HL-60 (cell line): Measurements from ENCODE around the gene AFF4.
"Not testable (repeated sequence)": the region's sequence is repeated elsewhere in the genome, so short reads cannot be mapped to it uniquely, and the experiment has no call there.

ENCODE experiments used
- DNase-seq, 2 experiments: peaks; one replicate each; pipeline ENCODE4 v3.0.0-alpha.2; 2010 to 2020; ENCODE audit warnings: low read depth in 1 of 2, low spot score in 1 of 2
- H3K27ac ChIP-seq: fragments of 250-450 bp; sonication (Bioruptor Pico); replicated peaks from 2 replicates; pipeline ENCODE4 v1.5.1; 2020; ENCODE audit warnings: mild to moderate bottlenecking, moderate library complexity
- H3K27me3 ChIP-seq: fragments of 250-450 bp; sonication (Bioruptor Pico); 2 replicates; pipeline ENCODE4 v1.5.1; 2021; ENCODE audit warnings: mild to moderate bottlenecking, moderate library complexity; ENCODE audit not compliant: insufficient read depth, poor library complexity, severe bottlenecking
- H3K4me3 ChIP-seq: replicated peaks from 2 replicates; pipeline ENCODE4 v1.5.1; 2011; ENCODE audit warnings: mild to moderate bottlenecking, control low read depth, low read length; ENCODE audit not compliant: insufficient read depth
- GABPA ChIP-seq: IDR thresholded peaks from 2 replicates; pipeline ENCODE4 v1.6.1; 2012; ENCODE audit warnings: low read depth
- POLR2AphosphoS5 ChIP-seq: IDR thresholded peaks from 2 replicates; pipeline ENCODE4 v1.6.1; 2012; ENCODE audit warnings: low read depth
- SPI1 ChIP-seq: IDR thresholded peaks from 2 replicates; pipeline ENCODE4 v1.6.1; 2012; ENCODE audit warnings: low read depth, mild to moderate bottlenecking, borderline replicate concordance
- TF ChIP-seq, protein P1 (sequence below): IDR thresholded peaks from one replicate; pipeline ENCODE4 v1.5.1; 2011; ENCODE audit warnings: low read length, control low read depth, inconsistent platforms; ENCODE audit not compliant: insufficient read depth
- TF ChIP-seq, protein P2 (sequence below): IDR thresholded peaks from 2 replicates; pipeline ENCODE4 v1.6.1; 2012; ENCODE audit warnings: low read depth; ENCODE audit not compliant: insufficient replicate concordance

AFF4 gene

DNA sequence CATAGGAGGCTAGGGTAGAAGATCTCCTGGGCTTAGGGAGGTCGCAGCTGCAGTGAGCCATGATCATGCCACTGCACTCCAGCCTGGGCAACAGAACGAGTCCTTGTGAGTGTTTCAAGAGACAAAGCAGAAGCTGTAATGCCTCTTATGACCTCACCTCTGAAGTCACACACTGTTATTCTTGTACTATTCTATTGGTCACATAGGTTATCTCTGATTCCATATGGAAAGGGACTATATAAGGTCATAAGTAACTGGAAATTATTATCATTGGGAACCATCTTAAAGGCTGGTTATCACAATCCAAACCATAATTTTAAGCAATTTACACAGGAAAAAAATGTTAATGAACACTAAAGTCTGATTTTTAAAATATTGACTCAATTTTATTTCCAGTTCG is 17.9 kb upstream of the AFF4 start:
- DNase-seq, result no peak
- H3K4me3 ChIP-seq, result no peak overlapping the region
- no peaks in the 10 kb centered on the region for H3K27me3 ChIP-seq
- H3K27ac ChIP-seq, result no peak overlapping the region
- TF ChIP-seq, protein P1, sequence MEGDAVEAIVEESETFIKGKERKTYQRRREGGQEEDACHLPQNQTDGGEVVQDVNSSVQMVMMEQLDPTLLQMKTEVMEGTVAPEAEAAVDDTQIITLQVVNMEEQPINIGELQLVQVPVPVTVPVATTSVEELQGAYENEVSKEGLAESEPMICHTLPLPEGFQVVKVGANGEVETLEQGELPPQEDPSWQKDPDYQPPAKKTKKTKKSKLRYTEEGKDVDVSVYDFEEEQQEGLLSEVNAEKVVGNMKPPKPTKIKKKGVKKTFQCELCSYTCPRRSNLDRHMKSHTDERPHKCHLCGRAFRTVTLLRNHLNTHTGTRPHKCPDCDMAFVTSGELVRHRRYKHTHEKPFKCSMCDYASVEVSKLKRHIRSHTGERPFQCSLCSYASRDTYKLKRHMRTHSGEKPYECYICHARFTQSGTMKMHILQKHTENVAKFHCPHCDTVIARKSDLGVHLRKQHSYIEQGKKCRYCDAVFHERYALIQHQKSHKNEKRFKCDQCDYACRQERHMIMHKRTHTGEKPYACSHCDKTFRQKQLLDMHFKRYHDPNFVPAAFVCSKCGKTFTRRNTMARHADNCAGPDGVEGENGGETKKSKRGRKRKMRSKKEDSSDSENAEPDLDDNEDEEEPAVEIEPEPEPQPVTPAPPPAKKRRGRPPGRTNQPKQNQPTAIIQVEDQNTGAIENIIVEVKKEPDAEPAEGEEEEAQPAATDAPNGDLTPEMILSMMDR, result no peak
- TF ChIP-seq SPI1, result no peak
- no peak for TF ChIP-seq POLR2AphosphoS5
- no peak for TF ChIP-seq GABPA
- TF ChIP-seq, protein P2, sequence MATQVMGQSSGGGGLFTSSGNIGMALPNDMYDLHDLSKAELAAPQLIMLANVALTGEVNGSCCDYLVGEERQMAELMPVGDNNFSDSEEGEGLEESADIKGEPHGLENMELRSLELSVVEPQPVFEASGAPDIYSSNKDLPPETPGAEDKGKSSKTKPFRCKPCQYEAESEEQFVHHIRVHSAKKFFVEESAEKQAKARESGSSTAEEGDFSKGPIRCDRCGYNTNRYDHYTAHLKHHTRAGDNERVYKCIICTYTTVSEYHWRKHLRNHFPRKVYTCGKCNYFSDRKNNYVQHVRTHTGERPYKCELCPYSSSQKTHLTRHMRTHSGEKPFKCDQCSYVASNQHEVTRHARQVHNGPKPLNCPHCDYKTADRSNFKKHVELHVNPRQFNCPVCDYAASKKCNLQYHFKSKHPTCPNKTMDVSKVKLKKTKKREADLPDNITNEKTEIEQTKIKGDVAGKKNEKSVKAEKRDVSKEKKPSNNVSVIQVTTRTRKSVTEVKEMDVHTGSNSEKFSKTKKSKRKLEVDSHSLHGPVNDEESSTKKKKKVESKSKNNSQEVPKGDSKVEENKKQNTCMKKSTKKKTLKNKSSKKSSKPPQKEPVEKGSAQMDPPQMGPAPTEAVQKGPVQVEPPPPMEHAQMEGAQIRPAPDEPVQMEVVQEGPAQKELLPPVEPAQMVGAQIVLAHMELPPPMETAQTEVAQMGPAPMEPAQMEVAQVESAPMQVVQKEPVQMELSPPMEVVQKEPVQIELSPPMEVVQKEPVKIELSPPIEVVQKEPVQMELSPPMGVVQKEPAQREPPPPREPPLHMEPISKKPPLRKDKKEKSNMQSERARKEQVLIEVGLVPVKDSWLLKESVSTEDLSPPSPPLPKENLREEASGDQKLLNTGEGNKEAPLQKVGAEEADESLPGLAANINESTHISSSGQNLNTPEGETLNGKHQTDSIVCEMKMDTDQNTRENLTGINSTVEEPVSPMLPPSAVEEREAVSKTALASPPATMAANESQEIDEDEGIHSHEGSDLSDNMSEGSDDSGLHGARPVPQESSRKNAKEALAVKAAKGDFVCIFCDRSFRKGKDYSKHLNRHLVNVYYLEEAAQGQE, result no peak

DNA sequence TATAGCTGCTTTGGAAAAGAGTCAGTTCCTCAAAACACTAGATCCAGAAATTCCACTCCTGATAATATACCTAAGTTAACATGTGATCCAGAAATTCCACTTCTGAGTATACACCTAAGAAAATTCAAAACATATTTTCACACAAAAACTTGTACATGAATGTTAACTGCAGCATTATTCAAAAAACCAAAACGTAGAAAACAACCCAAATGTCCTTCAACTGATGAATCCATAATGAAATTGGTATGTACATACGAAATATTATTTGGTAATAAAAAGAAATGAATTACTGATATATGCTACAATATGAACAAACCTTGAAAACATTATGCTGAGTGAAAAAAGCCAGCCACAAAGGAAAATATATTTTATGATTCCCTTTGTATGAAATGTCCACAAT is 16.5 kb upstream of the AFF4 start:
- no peaks in the 10 kb centered on the region for H3K27me3 ChIP-seq
- no peak for DNase-seq
- no peak for TF ChIP-seq SPI1
- TF ChIP-seq, protein P1, result no peak
- H3K27ac ChIP-seq, result no peak overlapping the region
- no peak overlapping the region for H3K4me3 ChIP-seq

DNA sequence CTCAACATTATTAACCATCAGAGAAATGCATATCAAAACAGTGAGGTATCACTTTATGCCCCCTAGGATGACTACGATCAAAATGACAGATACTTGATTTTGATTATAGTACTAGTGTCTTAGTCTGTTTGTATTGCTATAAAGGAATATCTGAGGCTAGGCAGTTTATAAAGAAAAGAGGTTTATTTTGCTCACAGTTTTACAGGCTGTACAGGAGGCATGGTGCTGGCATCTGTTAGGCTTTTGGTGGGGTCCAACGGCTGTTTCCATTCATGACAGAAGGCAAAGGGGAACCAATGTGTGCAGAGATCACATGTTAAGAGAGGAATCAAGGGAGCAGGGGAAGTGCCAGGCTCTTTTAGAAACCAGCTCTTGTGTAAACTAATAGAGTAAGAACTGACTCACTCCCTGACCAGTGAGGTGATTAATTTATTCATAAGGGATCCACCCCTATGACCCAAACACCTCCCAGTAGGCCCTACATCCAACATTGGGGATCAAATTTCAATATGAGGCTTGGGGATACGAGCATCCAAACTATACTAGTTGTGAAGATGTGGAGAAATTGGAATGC is 16.0 kb upstream of the AFF4 start:
- TF ChIP-seq SPI1, result peak; percentile 10; the same call in 1 of the 2 replicates
- TF ChIP-seq POLR2AphosphoS5, result no peak
- no peak overlapping the region for H3K27ac ChIP-seq
- peak; percentile 25 to 35 for DNase-seq

DNA sequence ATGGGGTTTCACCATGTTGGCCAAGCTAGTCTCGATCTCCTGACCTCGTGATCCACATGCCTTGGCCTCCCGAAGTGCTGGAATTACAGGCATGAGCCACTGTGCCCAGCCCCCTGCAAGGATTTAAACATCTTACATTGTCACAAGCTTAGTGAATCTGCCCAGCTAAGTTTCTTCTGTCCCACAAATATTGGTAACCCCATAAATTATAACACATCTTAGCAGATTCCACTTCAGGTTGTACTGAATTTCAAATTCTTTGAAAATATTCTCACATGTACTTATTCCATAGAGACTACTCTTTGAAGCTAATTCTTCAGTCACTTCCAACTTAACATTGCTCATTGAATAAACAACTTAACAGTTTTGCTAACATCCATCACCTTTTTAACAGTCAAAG is 13.4 kb upstream of the AFF4 start:
- TF ChIP-seq SPI1 (no peak), GABPA (no peak), POLR2AphosphoS5 (no peak)
- TF ChIP-seq, protein P1, result no peak
- TF ChIP-seq, protein P2, result no peak
- Histone ChIP-seq H3K4me3 (no peak overlapping the region), H3K27ac (no peak overlapping the region), H3K27me3 (no peaks in the 10 kb centered on the region)
- DNase-seq, result no peak

More for the DNA sequence above, 16.0 kb upstream of the AFF4 start:
- no peak overlapping the region for H3K4me3 ChIP-seq
- no peaks in the 10 kb centered on the region for H3K27me3 ChIP-seq

DNA sequence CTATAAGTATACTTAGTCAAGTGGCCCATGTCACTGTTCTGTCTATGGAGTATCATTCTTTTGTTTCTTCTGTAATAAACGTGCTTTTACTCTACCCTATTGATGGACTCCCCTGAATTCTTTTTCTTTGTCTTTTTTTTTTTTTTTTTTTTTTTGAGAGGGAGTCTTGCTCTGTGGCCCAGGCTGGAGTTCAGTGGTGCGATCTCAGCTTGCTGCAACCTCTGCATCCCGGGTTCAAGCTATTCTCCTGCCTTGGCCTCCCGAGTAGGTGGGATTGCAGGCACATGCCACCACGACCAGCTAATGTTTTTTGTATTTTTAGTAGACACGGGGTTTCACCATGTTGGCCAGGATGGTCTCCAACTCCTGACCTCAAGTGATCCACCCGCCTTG is 9.0 kb upstream of the AFF4 start:
- H3K27ac ChIP-seq, DNase-seq, H3K27me3 ChIP-seq, H3K4me3 ChIP-seq: not testable (repeated sequence)
